Head of caudate nucleus (tissue), 42 donors: ENCODE results near the gene MAPK14.
"Not testable (repeated sequence)": the region's sequence is repeated elsewhere in the genome, so short reads cannot be mapped to it uniquely, and the experiment has no call there.

Source experiments
- DNase-seq, 42 donors: peaks; one replicate each; pipeline versions ENCODE4 v3.0.0 to v3.0.0-alpha.2; 2020 to 2021; ENCODE audit warnings: mixed read lengths in 7 of 42
- intact Hi-C: fragments of 100-400 bp; cut with DNase I; formaldehyde crosslinking; loops from one replicate; pipeline ENCODE4 v1.15.0; 2022

Gene MAPK14

GRCh38 chr6:36033144-36033543, 5.5 kb downstream of the MAPK14 start:
- intact Hi-C loops, DNase-seq: not testable (repeated sequence)

- peak in 38 of 42 donors; percentile 11 to 84 (median 50) for DNase-seq
- intact Hi-C loops, result no loop called here
Measured at GRCh38 chr6:36033935-36034334, 6.3 kb downstream of the MAPK14 start.

- intact Hi-C loops, result no loop called here
- DNase-seq, result no peak
Measured at GRCh38 chr6:36034441-36034840, 6.8 kb downstream of the MAPK14 start.

GRCh38 chr6:36035225-36035624, 7.6 kb downstream of the MAPK14 start:
- intact Hi-C loops, result no loop called here
- DNase-seq, result no peak

GRCh38 chr6:36038120-36038876, 10.7 kb downstream of the MAPK14 start:
- DNase-seq, result no peak
- intact Hi-C loops, result no loop called here

GRCh38 chr6:36039112-36039511, 11.5 kb downstream of the MAPK14 start:
- intact Hi-C loops, result no loop called here
- DNase-seq, result no peak

GRCh38 chr6:36040958-36041357, 13.3 kb downstream of the MAPK14 start:
- intact Hi-C loops, result no loop called here
- DNase-seq, result no peak

GRCh38 chr6:36042618-36043260, 15.1 kb downstream of the MAPK14 start:
- intact Hi-C loops, result no loop called here
- DNase-seq, result no peak

GRCh38 chr6:36049582-36049981, 22.0 kb downstream of the MAPK14 start:
- intact Hi-C loops, result no loop called here
- no peak for DNase-seq

- no peak for DNase-seq
- intact Hi-C loops, result no loop called here
Measured at GRCh38 chr6:36050305-36050704, 22.7 kb downstream of the MAPK14 start.

- peak in 23 of 42 donors; percentile 12 to 75 (median 38) for DNase-seq
- intact Hi-C loops, result no loop called here
Measured at GRCh38 chr6:36050947-36051710, 23.5 kb downstream of the MAPK14 start.

GRCh38 chr6:36052097-36052496, 24.5 kb downstream of the MAPK14 start:
- intact Hi-C loops, result no loop called here
- no peak for DNase-seq

GRCh38 chr6:36053878-36054277, 26.3 kb downstream of the MAPK14 start:
- intact Hi-C loops, result no loop called here
- DNase-seq, result no peak

- no peak for DNase-seq
- intact Hi-C loops, result no loop called here
Measured at GRCh38 chr6:36054415-36054814, 26.8 kb downstream of the MAPK14 start.

GRCh38 chr6:36054956-36055355, 27.3 kb downstream of the MAPK14 start:
- intact Hi-C loops, result no loop called here
- DNase-seq, result no peak

- no peak for DNase-seq
- intact Hi-C loops, result no loop called here
Measured at GRCh38 chr6:36056178-36056577, 28.6 kb downstream of the MAPK14 start.

GRCh38 chr6:36061236-36061635, 33.6 kb downstream of the MAPK14 start:
- no peak for DNase-seq
- intact Hi-C loops, result no loop called here

- intact Hi-C loops, result no loop called here
- no peak for DNase-seq
Measured at GRCh38 chr6:36062247-36062646, 34.6 kb downstream of the MAPK14 start.

- intact Hi-C loops, result no loop called here
- DNase-seq, result no peak
Measured at GRCh38 chr6:36063318-36064060, 35.9 kb downstream of the MAPK14 start.
